DMS153 (cell line): ENCODE results near the gene KCNH1.
"Not testable (repeated sequence)": the region's sequence is repeated elsewhere in the genome, so short reads cannot be mapped to it uniquely, and the experiment has no call there.

Experiments used
- DNase-seq: peaks from one replicate; lab custom pipeline; 2025; lab: John Stamatoyannopoulos, UW

Gene KCNH1

GRCh38 chr1:211101481-211101880, 32.5 kb downstream of the KCNH1 start:
- DNase-seq: no peak

GRCh38 chr1:211099393-211099792, 34.6 kb downstream of the KCNH1 start:
- DNase-seq: no peak

DNA sequence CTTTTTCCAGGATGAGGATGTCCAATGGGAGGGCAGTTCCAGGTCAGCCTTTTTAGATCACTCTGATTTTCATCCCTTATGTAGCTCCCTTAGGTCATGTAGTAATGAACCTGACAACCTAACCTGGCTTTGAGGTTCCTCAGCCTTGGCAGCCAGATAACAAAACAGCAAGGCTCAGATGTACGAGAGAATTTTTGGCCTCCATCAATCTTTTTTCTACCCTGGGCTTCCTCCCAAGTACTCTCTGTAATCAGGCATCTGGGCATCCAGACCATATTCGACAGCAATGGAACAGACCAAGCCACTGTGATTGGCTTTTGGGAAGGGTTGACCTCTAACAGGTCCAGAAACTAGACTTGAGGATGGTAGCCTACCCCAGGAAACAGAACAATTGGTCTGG, 38.6 kb downstream of the KCNH1 start:
- no peak for DNase-seq

- DNase-seq: no peak
Measured at GRCh38 chr1:211092955-211093354, 41.0 kb downstream of the KCNH1 start.

- DNase-seq: no peak
Measured at GRCh38 chr1:211091867-211092266, 42.1 kb downstream of the KCNH1 start.

- no peak for DNase-seq
Measured at GRCh38 chr1:211089536-211089935, 44.4 kb downstream of the KCNH1 start.

DNA sequence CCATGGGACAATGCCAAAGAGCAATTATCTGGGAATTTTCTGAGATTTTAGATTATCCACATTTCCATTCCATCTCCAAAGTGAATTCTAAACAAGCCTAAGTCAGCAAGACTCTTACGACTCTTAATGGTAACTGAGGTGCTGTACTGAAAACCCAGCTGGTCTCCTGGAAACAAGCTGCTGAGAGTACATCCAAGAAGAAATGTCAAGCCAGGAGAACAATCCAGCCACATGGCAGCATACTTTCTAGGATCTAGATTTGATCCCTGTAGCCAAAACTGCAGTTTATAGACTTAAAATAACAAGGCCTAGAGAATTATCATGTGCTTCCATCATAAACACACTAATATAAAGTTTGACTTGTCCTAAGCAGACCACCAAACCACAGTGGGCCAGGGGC, 45.8 kb downstream of the KCNH1 start:
- no peak for DNase-seq

GRCh38 chr1:211082824-211083223, 51.1 kb downstream of the KCNH1 start:
- DNase-seq: no peak

DNA sequence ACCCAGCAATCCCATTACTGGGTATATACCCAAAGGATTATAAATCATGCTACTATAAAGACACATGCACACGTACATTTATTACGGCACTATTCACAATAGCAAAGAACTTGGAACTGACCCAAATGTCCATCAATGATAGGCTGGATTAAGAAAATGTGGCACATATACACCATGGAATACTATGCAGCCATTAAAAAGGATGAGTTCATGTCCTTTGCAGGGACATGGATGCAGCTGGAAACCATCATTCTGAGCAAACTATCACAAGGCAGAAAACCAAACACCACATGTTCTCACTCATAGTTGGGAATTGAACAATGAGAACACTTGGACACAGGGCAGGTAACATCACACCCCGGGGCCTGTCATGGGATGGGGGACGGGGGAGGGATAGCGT, 52.5 kb downstream of the KCNH1 start:
- DNase-seq: not testable (repeated sequence)

GRCh38 chr1:211068976-211069375, 65.0 kb downstream of the KCNH1 start:
- no peak for DNase-seq

GRCh38 chr1:211066781-211067384, 67.1 kb downstream of the KCNH1 start:
- DNase-seq: no peak

DNA sequence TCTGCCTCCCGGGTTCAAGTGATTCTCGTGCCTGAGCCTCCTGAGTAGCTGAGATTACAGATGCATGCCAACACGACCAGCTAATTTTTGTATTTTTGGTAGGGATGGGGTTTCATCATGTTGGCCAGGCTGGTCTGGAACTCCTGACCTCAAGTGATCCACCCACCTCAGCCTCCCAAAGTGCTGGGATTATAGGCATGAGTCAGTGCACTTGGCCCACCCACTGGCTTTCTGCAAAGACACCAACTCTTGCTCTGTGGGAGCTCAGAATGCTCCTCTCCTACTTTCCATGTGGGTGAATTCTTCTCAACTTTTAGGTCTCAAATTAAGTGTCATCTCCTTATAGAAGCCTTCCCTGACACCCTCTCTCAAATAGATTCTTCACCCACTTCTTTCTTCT, 92.1 kb downstream of the KCNH1 start:
- not testable (repeated sequence) for DNase-seq

- DNase-seq: no peak
Measured at GRCh38 chr1:211037095-211037494, 96.9 kb downstream of the KCNH1 start.

- no peak for DNase-seq
Measured at GRCh38 chr1:211036381-211037060, 97.4 kb downstream of the KCNH1 start.

GRCh38 chr1:211035821-211036380, 98.0 kb downstream of the KCNH1 start:
- no peak for DNase-seq

DNA sequence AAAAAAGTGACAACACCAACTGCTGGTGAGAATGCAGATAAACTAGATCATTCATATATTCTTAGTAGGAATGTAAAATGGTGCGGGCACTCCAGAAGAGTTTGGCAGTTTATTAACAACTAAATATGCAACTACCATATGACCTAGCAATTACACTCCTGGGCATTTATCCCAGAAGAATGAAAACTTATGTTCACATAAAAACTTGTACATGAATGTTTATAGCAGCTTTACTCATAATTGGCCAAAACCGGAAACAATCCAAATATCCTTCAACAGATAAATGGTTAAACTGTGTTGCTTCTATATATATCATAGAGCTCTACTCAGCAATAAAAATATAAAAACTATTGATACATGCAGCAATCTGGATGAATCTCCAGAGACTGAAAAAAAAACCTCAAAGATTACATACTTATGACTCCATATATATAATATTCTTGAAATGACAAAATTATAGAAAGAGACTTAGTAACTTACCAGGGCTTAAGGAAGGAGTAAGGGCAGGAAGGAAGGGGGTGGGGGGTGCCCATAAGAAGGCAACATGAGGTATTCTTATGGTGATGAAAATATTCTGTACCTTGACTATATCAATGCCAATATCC, 99.9 kb downstream of the KCNH1 start:
- no peak for DNase-seq

DNA sequence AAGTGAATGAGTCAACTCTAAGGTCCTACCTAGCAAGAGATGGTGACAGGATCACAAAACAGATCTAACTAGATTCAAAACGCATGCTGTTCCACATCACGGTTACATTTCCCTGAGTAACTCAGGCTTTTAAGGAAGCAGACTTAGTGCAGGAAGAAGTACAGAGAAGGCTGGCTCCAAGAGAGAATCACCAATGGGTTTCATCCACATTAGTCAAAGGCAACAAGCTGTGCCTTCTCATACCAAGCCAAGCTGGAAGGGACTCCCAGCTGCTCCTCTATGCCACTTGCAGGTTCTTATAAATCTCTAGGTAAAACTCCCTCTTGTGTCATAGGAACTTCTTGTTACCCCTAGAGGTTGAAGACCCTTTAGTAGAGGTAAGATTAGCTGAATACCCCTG, 109.0 kb downstream of the KCNH1 start:
- DNase-seq: no peak

DNA sequence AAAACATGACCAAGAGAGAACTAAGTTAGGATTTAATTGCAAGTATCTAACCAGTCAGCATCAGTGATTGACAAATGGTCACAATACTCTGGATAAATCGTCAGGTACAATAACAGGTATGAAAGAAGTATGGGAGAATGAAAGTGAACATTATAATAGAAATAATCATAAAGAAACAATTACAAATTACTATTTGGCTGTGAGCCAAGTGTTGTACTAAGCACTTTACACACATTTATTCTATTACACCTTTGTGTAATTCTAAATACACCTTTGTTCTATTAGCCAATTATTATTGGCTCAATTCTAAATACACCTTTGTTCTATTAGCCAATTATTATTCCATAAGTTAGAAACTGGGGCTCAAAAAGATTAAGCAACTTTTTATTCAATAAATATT, 114.7 kb downstream of the KCNH1 start:
- no peak for DNase-seq

GRCh38 chr1:211018690-211019089, 115.3 kb downstream of the KCNH1 start:
- DNase-seq: no peak

DNA sequence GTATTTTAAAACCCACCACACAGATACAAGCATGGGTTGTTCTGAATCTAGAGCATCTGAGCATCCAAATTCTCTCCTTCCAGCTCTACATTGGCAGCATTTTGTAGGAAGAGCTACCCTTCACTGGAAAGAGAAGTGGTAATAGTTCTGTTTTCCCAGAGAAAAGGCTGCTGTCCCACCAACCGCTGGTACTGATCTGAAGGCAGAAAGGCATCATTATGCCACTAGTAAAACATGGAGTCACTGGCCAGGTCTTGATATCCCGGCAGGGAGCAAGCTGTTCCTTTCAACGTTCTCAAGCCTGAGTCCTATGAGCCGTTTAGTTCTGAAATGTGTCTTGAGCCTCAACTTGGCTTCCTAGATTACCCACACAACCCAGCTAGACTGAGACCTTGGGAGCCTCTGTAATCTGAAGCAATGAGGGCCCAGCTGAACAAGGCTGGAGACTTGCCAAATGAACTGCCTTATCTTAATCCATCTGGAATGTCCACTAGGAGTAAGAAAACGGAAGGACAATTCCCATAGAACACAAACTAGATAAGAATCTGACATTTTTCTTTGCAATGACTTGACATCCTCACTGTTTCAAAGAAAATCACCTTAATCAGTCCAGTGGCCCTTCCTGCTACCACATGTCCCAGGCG, 116.8 kb downstream of the KCNH1 start:
- DNase-seq: no peak

GRCh38 chr1:211014275-211014674, 119.7 kb downstream of the KCNH1 start:
- DNase-seq: no peak

DNA sequence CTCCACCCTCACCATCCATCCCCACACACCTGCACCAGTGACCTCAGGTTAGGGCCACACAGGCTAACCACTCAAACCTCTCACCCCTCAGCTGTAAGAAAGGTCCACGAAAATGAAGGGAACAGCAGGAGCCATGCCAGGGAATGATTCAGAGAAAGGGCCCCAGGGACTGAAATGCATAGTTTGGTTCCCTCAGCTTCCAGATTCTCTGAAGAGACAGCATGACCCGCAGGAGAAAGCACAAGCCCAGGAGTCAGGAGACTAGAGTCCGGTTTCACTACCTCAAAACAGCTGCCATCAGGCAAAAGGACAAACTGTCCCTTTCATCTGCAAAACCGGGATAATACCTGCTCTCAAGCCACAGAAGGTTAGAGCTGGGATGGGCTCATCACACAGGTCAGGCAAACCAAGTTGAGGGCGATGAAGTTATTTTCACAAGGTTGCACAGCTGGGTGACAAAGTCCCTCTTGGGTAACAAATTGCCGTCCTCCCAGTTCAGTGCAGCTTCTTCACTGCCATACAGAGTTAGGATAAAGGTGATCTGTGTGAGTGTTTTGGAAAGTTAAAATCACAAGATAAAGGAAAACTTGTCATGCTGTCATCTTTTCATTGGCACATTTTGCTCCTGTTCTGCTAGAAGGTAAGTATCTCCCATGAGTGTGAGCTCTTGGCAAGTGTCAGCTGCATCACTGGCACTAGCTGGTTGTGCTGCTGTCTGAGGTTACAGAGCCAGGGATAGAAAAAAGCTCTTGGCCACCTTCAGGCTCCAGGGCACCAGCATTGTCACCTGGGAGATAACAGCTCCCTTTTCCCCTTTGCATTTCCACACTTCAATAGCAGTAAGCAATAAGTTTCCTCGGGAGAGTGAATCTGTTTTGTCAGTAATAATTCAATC, 120.4 kb downstream of the KCNH1 start:
- no peak for DNase-seq
